HL-60/S4 treated with retinoic acid at 250 ng/mL for 4 days and 3 days (cell line): ENCODE data around the gene MAP3K13.
"Not testable (repeated sequence)": the region's sequence is repeated elsewhere in the genome, so short reads cannot be mapped to it uniquely, and the experiment has no call there.

Experiments
- in situ Hi-C: fragments of 300-500 bp; cut with MboI; formaldehyde crosslinking; loops from 2 replicates; pipeline ENCODE4 v1.7.0; 2022; ENCODE audit warnings: low sequenced_read_pairs

MAP3K13 gene

DNA sequence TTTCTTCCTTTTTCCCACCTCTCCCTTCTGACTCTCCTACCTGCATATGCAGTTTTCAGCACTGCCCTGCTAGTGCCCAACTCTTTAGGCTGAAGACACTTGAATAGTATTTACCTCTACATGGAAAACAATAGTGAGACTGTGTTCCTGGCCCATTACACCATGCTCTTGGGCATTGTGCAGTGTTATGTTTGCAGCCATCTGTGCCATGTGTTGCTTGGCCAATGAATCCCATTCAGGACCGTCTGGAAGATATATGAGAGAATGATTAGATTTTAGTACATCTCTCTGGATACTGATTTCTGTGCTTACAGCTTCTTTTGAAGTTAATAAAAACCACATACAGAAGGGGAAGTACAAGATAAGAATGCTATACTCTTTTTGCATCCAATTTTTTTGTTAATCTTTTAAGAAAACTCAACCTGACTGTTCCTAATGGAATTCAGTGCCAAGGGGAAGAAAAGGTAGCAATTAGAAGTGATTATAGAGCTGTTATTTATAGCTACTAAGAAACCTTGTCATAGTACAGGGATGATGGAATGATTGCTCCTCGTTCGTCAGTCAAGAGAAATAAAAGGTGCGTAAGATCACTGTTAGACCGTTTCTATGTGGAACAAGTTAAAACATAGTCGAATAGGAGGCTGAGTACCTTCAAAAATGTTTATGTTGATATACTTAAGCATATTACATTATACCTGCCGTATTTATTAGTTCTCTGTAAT lies 77.0 kb downstream of the MAP3K13 start:
- in situ Hi-C loops: no loop called here

DNA sequence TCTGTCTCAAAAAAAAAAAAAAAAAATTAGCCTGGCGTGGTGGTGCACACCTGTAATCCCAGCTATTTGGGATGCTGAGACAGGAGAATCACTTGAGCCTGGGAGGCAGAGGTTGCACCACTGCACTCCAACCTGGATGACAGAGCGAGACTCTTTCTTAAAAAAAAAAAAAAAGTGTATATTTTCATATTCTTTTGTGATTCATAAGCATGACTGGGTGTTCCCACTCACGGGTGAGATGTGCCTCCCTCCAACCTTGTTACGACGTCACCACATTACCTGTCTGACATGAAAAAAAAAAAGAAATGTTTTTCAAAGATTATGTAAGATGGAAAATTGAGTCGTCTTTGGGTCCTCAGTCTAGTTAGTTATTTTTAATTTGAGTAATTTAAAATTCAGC lies 79.1 kb downstream of the MAP3K13 start:
- in situ Hi-C loops: no loop called here

DNA sequence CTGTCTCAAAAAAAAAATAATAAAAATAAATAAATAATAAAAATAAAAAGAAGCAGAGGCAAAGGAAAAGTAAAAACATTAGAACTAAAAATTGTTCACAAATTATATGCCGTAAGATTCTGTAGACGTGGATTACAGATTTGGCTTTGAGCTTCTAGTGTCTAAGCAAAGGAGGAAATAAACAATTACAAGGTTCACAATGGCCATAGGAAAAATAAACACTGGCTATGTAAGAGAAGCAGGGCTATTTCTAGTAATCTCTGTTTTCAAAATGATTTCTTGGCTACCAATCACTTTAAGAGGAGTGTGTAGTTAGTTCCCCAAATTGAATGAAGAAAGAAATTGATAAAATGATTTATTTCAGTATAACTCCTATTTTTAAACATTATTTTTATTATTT lies 81.4 kb downstream of the MAP3K13 start:
- in situ Hi-C loops: no loop called here

DNA sequence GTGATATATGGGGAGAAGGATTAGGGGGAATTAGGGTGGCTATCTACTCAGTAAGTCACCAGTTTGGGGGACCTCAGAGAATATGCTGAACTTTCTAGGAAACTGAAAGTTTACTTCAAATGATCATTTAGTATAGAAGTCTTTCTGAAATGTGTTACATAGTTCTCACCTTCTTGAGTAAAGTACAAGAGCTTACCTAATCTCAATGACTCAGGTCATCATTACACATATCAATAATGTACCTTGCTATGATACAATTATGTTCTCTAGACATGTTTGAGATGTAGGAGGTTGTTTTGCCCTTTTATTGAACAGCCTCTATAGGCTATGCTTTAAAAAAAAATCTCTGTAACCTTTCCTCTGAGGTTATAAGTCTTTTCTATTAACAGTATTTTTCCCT lies 85.2 kb downstream of the MAP3K13 start:
- in situ Hi-C loops: no loop called here

DNA sequence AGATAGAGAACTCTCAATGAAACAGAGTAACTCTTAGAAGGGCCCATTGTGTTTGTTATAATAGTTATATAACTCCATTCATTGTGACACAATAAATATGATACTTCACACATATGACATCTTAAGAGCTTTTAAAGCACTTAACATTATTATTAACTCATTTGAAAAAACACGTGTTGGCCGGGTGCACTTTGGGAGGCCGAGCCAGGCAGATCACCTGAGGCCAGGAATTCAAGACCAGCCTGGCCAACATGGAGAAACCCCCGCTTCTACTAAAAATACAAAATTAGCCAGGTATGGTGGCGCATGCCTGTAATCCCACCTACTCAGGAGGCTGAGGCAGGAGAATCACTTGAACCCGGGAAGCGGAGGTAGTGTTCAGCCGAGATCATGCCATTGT lies 88.5 kb downstream of the MAP3K13 start:
- in situ Hi-C loops: not testable (repeated sequence)

DNA sequence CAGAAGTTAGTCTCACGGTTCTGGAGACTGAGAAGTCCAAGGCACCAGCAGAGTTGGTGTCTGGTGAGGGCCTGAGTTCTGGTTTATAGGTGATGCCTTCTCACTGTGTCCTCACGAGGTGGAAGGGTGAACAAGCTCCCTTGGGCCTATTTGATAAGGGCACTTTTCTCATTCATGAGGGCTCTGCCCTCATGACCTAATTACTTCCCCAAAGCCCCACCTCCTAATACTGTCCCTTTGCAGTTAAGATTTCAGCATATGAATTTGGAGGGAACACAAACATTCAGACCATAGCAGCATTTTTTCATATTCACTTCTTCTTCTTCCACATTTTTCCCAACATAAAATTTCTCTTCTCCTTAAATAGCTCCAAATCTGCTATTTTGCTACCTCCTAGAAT lies 94.4 kb downstream of the MAP3K13 start:
- in situ Hi-C loops: no loop called here

DNA sequence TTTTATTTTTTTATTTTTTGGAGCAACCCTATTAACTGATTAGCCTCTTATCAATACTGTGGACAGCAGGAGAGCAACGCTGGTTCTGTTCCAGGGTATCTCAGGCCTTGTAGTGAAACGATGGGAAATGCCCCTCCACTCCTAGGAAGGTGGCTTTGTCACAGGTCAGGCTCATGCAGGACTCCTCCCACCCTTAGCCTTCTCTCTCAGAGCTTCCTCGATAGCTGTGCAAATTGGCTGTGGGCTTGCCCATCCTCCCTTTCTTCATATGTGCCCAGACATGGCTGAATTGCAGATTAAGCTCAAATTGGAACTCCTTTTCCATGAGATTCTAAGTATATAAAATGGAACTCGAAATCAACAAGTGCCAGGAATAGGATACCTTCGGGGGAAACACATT lies 97.4 kb downstream of the MAP3K13 start:
- in situ Hi-C loops: no loop called here

DNA sequence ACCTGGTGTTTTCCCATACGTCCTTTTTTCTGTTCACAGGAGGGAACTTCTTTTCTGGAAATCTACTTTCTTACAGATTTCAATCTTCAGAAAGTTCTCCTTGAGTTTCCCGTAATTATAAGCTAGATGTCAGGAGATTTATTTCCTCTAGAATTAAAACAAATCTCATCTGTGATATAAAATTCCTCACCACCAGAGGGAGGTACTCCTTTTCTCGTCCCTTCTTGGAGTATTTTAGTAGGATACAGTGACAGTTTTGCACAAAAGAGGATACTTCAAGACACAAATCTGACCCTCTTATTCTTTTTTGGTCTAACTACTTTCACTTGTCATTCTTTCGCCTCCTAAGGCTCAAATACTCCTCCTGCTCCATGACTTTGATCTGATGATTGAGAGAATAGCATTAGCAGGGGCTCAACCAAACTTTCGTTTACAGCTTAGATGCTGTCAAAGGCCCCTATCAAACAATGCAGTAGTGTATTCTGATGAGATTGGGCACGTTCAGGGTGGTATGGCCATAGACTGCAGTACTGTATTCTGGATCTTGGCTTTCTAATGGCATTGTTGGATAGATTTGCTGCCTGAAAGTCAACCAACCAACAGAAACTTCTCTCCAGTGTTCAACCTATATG lies 97.9 kb downstream of the MAP3K13 start:
- in situ Hi-C loops: no loop called here

DNA sequence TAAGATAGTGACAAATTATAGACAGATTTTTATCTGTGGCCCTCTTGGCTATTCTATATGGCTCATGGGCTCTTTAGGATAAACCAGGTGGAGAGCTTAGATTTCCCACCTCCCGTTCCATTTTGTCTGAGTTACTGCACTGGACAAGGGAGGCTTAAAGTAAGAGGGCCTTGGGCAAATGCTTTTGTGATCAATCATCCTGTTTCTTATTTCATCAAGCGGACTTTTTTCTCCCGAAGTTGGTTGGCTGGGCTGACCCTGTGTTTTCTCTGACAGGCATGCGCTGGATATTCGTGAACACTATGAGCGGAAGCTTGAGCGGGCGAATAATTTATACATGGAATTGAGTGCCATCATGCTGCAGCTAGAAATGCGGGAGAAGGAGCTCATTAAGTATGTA lies 102.5 kb downstream of the MAP3K13 start:
- in situ Hi-C loops: no loop called here

DNA sequence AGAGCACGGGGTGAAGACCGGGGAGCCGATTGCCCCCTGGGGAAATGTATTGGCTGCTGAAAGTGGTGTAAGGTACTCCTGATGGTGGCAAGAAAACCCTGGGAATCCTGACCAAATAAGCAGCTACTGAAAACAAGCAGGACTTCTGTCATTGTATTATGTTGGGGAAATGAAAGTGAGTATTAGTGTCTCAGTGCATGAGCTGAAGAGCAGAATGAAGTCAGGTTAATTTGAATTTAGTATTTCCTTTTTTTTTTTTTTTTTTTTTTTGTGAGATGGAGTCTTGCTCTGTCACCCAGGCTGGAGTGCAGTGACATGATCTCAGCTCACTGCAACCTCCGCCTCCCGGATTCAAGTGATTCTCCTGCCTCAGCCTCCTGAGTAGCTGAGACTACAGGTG lies 103.2 kb downstream of the MAP3K13 start:
- in situ Hi-C loops: not testable (repeated sequence)

DNA sequence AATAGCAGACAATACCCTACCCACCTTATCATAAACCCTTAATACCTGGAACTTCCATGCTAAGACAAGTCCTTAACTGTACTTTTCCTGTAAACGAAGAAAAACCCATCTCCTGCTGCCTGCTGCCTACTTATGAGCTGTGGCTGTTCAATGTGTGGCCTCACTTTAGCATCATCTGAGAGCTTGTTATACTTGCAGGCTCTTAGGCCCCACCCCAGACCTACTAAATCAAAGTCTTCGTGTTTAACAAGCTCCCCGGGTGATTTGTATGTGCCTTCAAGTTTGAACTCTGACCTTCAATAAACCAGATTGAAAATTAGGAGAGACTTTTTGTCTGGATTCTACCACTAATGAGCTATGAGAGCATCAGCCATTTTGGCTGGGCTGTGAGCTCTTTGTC lies 106.6 kb downstream of the MAP3K13 start:
- in situ Hi-C loops: no loop called here

DNA sequence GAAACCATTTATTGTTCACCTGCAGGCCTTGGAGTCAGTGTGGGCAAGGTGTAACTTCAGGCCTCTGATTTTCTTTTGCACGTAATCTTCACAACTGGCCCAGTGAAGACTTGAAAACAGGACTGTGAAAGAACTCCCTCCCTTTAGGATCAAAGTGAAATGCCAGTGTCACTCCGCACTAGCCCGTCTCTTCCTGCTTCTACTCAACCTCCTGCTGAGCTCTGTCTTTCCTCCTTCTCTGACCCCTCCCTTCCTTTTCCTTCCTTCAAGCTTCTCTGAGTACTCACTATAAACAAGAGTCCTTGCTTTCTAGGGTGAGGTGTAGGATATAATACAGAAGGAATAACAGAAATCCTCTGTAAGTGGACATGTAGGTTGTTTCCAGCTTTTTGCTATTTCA lies 107.4 kb downstream of the MAP3K13 start:
- in situ Hi-C loops: no loop called here

DNA sequence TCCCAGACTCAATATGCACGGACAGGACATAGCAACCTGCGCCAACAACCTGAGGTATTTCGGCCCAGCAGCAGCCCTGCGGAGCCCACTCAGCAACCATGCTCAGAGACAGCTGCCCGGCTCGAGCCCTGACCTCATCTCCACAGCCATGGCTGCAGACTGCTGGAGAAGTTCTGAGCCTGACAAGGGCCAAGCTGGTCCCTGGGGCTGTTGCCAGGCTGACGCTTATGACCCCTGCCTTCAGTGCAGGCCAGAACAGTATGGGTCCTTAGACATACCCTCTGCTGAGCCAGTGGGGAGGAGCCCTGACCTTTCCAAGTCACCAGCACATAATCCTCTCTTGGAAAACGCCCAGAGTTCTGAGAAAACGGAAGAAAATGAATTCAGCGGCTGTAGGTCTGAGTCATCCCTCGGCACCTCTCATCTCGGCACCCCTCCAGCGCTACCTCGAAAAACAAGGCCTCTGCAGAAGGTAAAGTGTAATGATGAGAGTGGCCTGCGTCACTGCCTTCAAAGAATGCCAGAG lies 110.4 kb downstream of the MAP3K13 start:
- in situ Hi-C loops: no loop called here

DNA sequence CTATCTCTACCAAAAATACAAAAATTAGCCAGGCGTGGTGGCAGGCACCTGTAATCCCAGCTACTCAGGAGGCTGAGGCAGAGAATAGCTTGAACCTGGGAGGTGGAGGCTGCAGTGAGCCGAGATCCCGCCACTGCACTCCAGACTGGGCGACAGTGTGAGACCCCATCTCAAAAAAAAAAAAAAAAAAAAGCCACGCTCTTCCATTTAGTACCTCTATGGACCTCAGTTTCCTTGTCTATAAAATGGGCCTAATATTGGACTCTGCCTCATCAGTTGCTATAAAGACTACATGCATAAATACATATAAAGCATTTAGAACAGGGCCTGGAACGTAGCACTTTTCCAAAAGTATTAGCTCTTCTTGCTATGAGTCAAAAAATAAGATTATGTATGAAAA lies 112.0 kb downstream of the MAP3K13 start:
- in situ Hi-C loops: not testable (repeated sequence)

DNA sequence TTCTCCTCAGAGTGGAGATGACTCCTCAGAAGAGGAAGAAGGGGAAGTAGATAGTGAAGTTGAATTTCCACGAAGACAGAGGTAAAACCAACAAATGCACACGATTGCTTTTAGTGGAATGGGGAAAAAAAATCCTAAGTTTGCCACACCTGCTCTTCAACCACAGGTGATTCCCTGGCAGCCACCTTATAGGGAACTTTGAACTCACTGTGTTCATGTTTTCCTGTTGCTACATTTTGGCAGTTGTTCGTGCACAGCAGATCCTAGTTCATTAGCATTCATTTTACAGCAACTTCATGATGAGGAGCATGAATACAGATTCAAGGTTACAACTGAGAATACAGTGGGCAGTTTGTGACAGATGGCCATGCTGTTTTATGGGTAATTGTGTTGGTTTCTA lies 114.4 kb downstream of the MAP3K13 start:
- in situ Hi-C loops: no loop called here

DNA sequence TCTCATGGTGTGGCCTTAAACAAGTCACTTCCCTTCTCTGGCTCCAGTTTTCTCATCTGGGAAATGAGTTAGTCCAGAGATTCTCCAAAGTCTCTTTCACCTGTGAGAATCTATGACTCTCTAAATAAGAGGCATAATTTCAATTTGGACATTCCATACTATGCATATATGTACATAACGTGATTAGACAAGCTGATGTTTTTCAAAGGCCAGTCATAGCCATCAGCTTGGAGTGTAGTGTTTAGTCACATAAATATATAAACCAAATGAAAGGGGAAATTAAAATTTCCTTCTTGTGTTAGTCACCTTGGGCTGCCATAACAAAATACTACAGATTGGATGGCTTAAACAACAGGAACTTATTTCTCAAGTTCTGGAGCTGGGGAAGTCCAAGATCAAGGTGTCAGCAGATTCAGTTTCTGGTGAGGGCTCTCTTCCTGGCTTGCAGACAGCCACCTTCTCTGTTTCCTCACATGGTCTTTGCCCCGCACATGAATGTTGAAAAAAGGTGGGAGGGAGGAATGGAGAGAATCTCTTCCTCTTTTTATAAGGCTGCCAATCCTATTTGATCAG lies 116.5 kb downstream of the MAP3K13 start:
- in situ Hi-C loops: no loop called here

DNA sequence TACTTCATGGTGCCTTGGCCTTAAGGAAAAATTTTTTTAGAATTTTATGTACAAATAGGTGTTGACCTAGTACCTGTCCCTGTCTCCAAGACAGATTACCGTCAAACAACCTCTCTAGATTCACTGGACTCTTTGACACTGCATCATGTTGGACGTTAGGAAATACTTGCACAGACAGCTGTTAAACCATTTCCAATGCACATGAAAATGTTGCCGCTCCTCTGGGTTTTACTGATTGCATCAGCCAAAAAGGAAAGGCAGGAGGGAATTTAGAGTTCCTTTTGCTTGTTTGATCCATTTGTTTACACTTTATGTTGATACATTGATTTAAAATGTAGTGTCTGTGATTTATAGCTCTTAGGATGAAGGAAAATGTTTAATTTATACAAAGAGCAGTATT lies 121.4 kb downstream of the MAP3K13 start:
- in situ Hi-C loops: no loop called here

DNA sequence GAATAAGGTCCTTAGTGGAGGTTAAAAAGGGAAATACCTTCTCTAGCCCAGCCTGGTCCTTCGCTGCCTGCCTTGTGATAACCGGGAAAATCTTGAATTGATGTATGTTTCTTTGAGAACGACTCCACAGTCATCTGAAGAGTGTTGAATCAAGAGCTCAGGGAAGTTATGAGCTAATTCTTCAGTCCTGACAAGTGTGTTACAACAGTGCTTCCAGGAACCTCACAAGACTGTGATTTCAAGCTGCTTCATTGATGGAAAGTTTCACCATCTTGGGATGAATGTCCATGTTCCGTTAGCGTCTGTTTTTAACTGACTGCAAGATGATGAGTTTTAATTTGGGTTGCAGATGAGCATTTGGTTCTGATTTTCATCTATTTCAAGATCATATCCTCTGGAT lies 123.5 kb downstream of the MAP3K13 start:
- in situ Hi-C loops: no loop called here

DNA sequence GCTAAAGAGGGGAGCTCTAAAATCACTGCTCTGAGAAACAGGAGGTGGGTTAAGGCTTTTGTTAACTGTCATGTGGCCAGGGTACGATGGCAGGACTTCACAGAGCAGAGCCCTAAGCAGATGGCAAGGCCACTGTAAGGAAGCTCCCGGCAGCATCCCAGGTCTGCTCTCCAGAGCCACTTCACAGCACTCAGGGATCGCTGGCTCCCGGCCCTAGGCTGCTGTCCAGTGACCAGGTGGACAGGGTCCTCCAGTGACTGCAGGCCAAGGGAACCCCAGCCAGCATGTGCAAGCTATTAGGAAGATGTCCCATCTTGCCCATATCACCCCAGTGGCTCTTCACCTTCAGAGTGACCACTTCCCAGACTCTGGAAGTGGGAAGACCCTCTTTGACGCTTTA lies 125.5 kb downstream of the MAP3K13 start:
- in situ Hi-C loops: no loop called here

DNA sequence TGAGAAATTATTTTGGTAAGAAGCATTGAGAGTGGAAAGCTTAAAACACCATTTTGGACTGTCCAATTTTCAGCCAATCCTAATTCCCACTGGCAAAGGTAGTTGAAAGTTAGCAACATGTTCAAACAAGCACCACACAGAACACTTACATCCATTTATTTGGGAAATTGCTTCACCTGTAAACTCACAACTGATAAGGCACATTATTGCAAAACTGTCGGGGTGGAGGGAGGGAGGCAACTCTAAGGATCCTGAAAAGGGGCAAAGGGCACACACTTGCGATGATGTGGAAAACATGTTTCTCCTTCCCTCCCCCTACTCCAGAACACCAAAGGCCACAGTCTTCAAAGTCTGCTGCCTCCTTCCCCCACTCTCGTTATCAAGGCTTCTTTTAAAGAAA lies 126.5 kb downstream of the MAP3K13 start:
- in situ Hi-C loops: no loop called here

DNA sequence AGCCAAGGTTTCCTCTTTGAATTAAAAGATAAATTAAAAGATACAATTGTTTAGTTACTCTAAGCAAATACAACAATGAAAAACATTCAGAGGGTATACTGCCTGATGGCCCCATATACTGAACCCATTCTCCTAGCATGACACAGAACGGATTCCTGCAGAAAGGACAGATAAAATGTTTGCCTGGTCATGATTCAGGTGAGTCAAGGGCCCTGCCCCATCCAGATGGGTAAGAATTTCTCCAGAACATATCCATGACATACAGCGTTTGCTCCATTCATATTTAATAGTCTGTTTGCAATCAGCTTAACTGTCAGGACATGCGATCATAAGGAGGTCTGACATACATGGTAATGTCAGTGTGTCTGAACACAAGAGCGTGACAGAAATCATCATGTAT lies 127.3 kb downstream of the MAP3K13 start:
- in situ Hi-C loops: no loop called here
